Measurements from ENCODE around the gene ABCB4.

ABCB4 gene

DNA sequence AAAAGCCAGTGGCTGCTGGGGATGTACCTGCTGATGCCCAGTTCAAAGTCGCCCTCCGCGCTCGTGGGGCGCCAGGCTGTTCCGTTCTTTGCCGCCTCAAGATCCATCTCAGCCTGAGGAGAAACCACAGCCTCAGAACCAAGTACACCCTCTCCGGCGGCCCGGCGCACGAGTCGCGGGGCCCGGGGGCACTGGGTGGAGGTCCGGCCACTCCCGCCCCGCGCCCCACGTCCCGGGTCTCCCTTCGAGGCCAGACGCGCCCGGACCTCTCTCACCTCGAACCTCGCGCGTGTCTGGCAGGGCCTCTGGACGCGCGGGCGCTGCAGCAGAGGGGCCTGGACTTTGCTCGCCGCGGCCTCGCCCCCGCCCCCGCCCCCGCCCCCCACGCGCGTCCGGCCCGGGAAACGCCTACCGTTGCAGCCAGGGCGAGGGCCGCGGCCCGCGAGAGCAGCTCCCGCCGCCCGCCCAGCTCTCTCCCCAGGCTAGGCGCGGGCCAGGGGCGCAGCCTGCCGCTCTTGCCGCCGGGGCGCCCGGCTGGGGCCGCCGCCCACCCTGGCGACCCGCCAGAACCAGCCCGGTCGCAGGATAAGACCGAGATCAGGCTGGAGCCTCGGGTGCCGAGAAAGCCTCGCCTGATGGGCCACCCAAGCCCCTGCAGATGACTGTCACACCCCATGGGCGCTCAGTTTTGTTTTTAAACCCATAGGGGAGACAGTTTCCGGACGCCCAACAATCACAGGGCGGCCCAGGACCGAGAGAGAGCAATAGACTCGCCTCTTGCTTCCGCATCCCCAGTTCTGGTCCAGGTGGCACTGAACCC lies at the start of gene ABCB4:
Gene ABCB4 (minus strand): TSS at position 322 of the 820 bp plus-strand sequence. CDS start 215 bp downstream, at position 107.
- H3K4me1 Mint-ChIP-seq (ENCODE audit: low read depth), result peaks cover 15% of the 10 kb centered on the region
- H3K4me3 Mint-ChIP-seq, result peak within 1 kb of the TSS; percentile 72
- H3K9me3 Mint-ChIP-seq (ENCODE audit: low read depth), result no peaks in the 10 kb centered on the region
- H3K27ac Mint-ChIP-seq, result no peak within 1 kb of the TSS
- peaks cover 25% of the 10 kb centered on the region for H3K27me3 Mint-ChIP-seq
- H3K36me3 Mint-ChIP-seq, result no peaks in the 10 kb centered on the region

GRCh38 chr7:87518735-87519134 lies 43.3 kb upstream of the ABCB4 start:
- H3K4me1 Mint-ChIP-seq (ENCODE audit: low read depth), result no peaks in the 10 kb centered on the region
- H3K27me3 Mint-ChIP-seq, result no peaks in the 10 kb centered on the region
- H3K9me3 Mint-ChIP-seq (ENCODE audit: low read depth), result no peaks in the 10 kb centered on the region
- no peak overlapping the region for H3K4me3 Mint-ChIP-seq
- peaks cover 19% of the 10 kb centered on the region for H3K36me3 Mint-ChIP-seq
- no peak overlapping the region for H3K27ac Mint-ChIP-seq

DNA sequence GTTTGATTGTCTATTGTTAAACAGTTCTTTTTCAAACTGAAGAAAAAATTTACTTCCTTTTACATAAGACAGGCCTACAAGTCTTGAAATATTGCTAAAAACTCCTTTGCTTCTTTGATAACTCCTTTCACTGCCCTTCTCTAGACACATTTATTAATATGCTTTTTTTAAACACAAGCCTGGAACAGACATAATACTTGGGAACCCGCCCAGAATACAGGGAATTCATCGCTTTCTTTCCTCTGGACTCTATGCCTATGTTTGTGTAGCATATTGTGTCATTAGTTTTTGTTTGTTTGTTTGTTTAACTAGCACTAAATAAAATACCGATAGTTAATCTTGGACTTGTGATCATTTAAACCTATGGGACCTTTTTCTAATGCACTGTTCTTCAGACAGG lies 42.4 kb upstream of the ABCB4 start:
- Mint-ChIP-seq H3K4me3 (no peak overlapping the region), H3K27ac (no peak overlapping the region), H3K9me3 (ENCODE audit: low read depth) (no peaks in the 10 kb centered on the region), H3K36me3 (peaks cover 19% of the 10 kb centered on the region), H3K4me1 (ENCODE audit: low read depth) (no peaks in the 10 kb centered on the region), H3K27me3 (no peaks in the 10 kb centered on the region)

GRCh38 chr7:87517136-87517815 lies 41.8 kb upstream of the ABCB4 start:
- Mint-ChIP-seq H3K9me3 (ENCODE audit: low read depth) (no peaks in the 10 kb centered on the region), H3K4me1 (ENCODE audit: low read depth) (no peaks in the 10 kb centered on the region), H3K36me3 (peaks cover 19% of the 10 kb centered on the region), H3K27ac (no peak overlapping the region), H3K27me3 (no peaks in the 10 kb centered on the region), H3K4me3 (no peak overlapping the region)

DNA sequence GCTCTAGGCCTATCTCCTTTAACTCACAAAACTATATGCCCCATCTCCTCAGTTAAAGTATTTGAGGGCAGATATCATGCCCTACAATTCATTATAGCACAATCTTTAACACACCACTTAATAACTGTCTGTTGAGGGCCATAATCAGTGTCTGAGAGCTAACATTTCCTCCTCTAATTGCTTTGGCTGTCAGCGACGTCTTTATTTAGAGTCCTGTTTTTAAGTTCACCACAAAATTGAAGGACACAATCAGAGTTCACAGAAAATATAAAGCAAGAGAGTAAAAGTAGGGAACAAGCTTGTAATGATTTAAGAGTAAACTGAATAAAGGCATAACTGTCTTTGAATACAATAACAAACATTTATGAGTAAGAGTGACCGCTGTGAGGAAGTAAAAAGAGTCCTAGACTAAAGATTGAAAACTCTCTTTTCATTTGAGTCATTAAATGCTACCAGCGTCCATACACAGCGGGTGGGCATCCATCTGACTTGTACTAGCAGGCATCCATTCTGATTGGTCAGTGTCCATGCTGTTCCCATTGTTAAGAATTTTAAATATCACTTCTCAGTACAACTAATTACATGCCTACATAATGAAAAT lies 38.4 kb upstream of the ABCB4 start:
- Mint-ChIP-seq H3K27ac (no peak overlapping the region), H3K9me3 (ENCODE audit: low read depth) (no peaks in the 10 kb centered on the region)

GRCh38 chr7:87512906-87513305 lies 37.4 kb upstream of the ABCB4 start:
- H3K9me3 Mint-ChIP-seq (ENCODE audit: low read depth), result no peaks in the 10 kb centered on the region

More for the DNA sequence above, 38.4 kb upstream of the ABCB4 start:
- Mint-ChIP-seq H3K36me3 (peaks cover 9% of the 10 kb centered on the region), H3K4me3 (no peak overlapping the region), H3K4me1 (ENCODE audit: low read depth) (no peaks in the 10 kb centered on the region), H3K27me3 (no peaks in the 10 kb centered on the region)

GRCh38 chr7:87511510-87511909 lies 36.0 kb upstream of the ABCB4 start:
- Mint-ChIP-seq H3K4me3 (no peak overlapping the region), H3K27ac (no peak overlapping the region)

More at GRCh38 chr7:87512906-87513305, 37.4 kb upstream of the ABCB4 start:
- Mint-ChIP-seq H3K27ac (no peak overlapping the region), H3K4me3 (no peak overlapping the region), H3K4me1 (ENCODE audit: low read depth) (no peaks in the 10 kb centered on the region), H3K27me3 (no peaks in the 10 kb centered on the region), H3K36me3 (peaks cover 9% of the 10 kb centered on the region)

GRCh38 chr7:87510411-87510875 lies 35.0 kb upstream of the ABCB4 start:
- no peaks in the 10 kb centered on the region for H3K4me1 Mint-ChIP-seq (ENCODE audit: low read depth)
- no peak overlapping the region for H3K27ac Mint-ChIP-seq
- H3K4me3 Mint-ChIP-seq, result no peak overlapping the region
- H3K27me3 Mint-ChIP-seq, result no peaks in the 10 kb centered on the region
- H3K9me3 Mint-ChIP-seq (ENCODE audit: low read depth), result no peaks in the 10 kb centered on the region
- H3K36me3 Mint-ChIP-seq, result peaks cover 12% of the 10 kb centered on the region

More at GRCh38 chr7:87511510-87511909, 36.0 kb upstream of the ABCB4 start:
- H3K36me3 Mint-ChIP-seq, result peaks cover 9% of the 10 kb centered on the region
- no peaks in the 10 kb centered on the region for H3K9me3 Mint-ChIP-seq (ENCODE audit: low read depth)
- no peaks in the 10 kb centered on the region for H3K4me1 Mint-ChIP-seq (ENCODE audit: low read depth)
- H3K27me3 Mint-ChIP-seq, result no peaks in the 10 kb centered on the region

DNA sequence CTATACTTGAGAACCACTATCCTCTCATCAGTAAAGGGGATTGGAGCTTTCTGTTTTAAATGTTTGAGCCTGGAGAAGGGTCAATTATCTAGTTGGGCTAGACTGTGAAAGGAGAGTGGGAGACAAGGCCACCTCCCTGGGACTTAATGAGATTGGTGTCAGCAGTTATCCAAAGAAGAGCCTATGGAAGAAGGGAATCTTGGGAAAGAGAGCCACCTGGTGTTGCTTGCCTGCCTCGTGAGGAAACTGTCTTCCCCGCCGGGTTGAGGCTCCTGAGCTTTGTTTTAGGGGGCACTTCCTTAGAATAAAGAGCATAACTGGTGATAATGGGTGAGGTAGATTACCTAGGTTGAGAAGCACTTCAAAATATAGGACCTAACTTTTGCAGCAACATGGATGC lies 32.0 kb upstream of the ABCB4 start:
- Mint-ChIP-seq H3K27me3 (no peaks in the 10 kb centered on the region), H3K36me3 (peaks cover 3% of the 10 kb centered on the region), H3K4me1 (ENCODE audit: low read depth) (no peaks in the 10 kb centered on the region), H3K9me3 (ENCODE audit: low read depth) (no peaks in the 10 kb centered on the region), H3K27ac (no peak overlapping the region), H3K4me3 (no peak overlapping the region)

DNA sequence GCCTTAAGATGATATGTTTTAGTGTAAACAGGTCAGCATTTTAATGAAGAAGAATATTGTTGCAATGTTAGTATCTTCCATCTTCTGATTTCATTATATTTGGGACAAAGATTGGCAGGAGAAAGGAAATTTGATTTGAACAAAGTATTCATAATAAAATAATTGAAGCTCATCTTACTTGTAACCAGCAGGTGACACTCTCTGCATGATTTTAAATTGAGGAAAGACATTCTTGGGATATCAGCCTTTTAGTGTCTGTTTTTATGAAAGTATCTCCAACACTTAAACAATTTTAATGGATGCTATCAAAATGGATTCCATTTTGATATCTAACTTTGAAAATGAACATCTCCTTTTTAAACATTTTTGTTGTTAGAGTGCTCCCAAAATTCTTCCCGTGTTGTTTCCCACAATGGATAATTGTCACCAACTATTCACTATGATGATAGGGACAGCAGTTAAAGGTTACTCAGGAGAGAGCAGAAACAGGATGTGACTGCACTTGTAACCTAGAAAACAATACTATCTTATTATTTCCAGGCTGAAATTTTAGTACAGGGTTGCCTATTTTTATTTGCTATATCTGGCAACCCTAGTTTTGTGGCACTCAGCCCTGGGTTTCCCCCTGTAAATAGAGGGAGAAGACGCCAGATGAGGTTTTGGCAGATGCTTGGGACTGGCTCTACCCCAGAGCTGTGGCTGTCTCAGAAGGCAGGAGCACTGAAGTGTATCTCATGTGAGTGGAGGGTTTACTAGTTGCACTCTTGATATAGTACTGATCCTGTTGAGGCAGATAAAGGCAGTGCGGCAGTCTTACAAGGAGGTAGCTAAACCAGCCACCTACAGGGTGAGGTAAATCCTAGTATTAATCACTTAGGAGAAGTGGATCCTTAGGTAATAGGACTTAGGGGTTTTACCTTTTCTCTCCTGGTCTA lies 31.0 kb upstream of the ABCB4 start:
- H3K4me1 Mint-ChIP-seq (ENCODE audit: low read depth), result no peaks in the 10 kb centered on the region
- no peak overlapping the region for H3K27ac Mint-ChIP-seq
- H3K36me3 Mint-ChIP-seq, result peaks cover 5% of the 10 kb centered on the region
- no peaks in the 10 kb centered on the region for H3K27me3 Mint-ChIP-seq
- H3K4me3 Mint-ChIP-seq, result no peak overlapping the region
- no peaks in the 10 kb centered on the region for H3K9me3 Mint-ChIP-seq (ENCODE audit: low read depth)

DNA sequence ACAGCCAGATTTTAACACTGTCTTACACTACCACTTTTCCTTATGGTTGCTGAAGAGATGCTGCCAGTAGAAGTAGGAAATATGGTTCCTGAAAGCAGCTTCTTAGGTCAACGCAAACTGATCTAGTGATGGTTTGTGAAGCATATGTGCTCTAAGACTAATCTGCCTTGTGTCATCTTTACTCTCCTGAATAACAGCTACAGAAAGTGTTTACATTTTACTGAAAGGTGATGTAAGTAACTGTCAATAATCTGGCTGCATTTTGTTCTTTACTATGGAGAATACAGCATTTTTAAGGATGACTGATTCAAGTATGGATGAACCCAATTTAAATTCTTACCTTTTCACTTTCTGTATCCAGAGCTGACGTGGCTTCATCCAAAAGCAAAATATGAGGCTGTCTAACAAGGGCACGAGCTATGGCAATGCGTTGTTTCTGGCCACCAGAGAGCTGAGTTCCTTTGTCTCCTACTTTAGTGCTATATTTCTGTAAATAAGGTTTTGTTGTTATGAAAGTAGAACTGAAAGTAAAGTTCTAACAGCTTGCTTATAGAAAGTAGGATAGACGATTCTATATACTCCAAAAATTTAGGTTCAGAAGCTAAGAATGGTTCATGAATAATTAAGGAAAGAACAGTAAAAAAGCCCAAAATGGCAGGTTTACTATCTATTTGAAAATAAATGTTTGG lies 30.2 kb upstream of the ABCB4 start:
- no peaks in the 10 kb centered on the region for H3K27me3 Mint-ChIP-seq
- H3K9me3 Mint-ChIP-seq (ENCODE audit: low read depth), result no peaks in the 10 kb centered on the region
- no peaks in the 10 kb centered on the region for H3K4me1 Mint-ChIP-seq (ENCODE audit: low read depth)
- peaks cover 9% of the 10 kb centered on the region for H3K36me3 Mint-ChIP-seq
- no peak overlapping the region for H3K4me3 Mint-ChIP-seq
- H3K27ac Mint-ChIP-seq, result no peak overlapping the region

DNA sequence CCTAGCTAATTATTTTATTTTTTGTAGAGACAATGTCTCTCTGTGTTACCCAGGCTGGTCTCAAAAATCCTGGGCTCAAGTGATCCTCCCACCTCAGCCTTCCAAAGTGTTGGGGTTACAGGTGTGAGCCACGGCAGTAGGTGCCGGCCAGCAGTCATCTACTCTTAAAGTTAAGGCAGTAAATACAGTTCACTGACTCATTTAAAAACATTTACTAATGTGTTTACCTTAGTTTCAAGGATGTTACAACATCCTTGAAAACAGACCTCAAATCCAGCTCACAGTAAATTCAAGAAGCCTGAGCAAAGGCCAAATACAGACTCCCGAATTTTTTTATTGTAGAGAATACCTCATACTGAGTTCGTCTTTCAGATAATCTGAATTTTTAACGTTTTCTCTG lies 29.6 kb upstream of the ABCB4 start:
- no peaks in the 10 kb centered on the region for H3K4me1 Mint-ChIP-seq (ENCODE audit: low read depth)
- H3K27me3 Mint-ChIP-seq, result no peaks in the 10 kb centered on the region
- H3K36me3 Mint-ChIP-seq, result peaks cover 10% of the 10 kb centered on the region
- no peak overlapping the region for H3K4me3 Mint-ChIP-seq
- H3K9me3 Mint-ChIP-seq (ENCODE audit: low read depth), result no peaks in the 10 kb centered on the region
- no peak overlapping the region for H3K27ac Mint-ChIP-seq

DNA sequence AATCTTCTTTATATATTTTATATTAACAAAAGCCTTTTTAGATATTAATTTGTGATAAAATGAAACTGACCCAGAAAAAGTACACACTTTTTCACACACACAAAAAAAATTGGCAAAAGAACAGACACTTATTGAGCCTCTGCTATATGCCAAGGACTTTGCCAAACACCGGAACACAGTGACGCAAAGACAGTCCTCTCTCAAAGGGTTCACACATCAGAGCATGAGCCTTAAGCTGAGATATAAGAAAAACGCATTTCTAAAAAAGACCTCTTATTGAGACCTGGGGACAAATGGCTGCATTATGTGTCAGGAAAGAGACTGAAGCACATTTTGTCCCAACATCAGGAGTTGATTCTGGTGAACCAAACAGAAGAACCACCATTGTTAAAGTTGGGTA lies 24.0 kb upstream of the ABCB4 start:
- no peaks in the 10 kb centered on the region for H3K4me1 Mint-ChIP-seq (ENCODE audit: low read depth)
- no peaks in the 10 kb centered on the region for H3K9me3 Mint-ChIP-seq (ENCODE audit: low read depth)
- H3K36me3 Mint-ChIP-seq, result peaks cover 7% of the 10 kb centered on the region
- H3K27me3 Mint-ChIP-seq, result peaks cover 2% of the 10 kb centered on the region
- no peak overlapping the region for H3K4me3 Mint-ChIP-seq
- H3K27ac Mint-ChIP-seq, result no peak overlapping the region

DNA sequence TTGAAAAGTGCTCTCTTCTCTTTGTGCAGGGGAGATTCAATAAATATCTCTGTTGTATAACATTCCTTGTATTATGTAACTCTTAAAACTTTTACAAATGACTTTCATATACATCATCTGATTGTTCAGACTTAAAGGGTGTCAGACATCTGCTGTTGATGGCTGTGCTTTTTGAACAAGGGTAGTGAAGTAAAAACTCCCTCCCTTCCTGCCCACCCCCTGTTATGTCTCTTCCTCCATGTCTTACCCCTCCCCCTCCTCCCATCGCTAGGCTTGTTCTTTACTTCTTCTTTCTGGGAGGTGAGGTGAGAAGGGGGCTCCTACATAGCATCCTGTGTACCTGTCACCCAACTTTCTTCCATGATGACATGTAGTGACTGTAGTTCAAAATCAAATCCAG lies 23.4 kb upstream of the ABCB4 start:
- Mint-ChIP-seq H3K27me3 (peaks cover 2% of the 10 kb centered on the region), H3K4me3 (no peak overlapping the region)

More for the DNA sequence above, 23.4 kb upstream of the ABCB4 start:
- no peak overlapping the region for H3K27ac Mint-ChIP-seq
- no peaks in the 10 kb centered on the region for H3K9me3 Mint-ChIP-seq (ENCODE audit: low read depth)
- peaks cover 7% of the 10 kb centered on the region for H3K36me3 Mint-ChIP-seq
- no peaks in the 10 kb centered on the region for H3K4me1 Mint-ChIP-seq (ENCODE audit: low read depth)
